Nephron (organoid): ENCODE results near the gene USP15.

Experiments used
- H3K27ac Mint-ChIP-seq, 3 experiments: 2 replicates each; pipeline ENCODE4 v1.8.0; 2020; ENCODE audit warnings: mixed read lengths in 3 of 3, mild to moderate bottlenecking in 2 of 3, moderate library complexity in 1 of 3
- H3K27me3 Mint-ChIP-seq: 2 replicates; pipeline ENCODE4 v1.8.0; 2021; ENCODE audit warnings: low read depth, mild to moderate bottlenecking, moderate library complexity, mixed read lengths
- H3K36me3 Mint-ChIP-seq: 2 replicates; pipeline ENCODE4 v1.8.0; 2020; ENCODE audit warnings: low read depth, mixed read lengths
- H3K4me1 Mint-ChIP-seq: 2 replicates; pipeline ENCODE4 v1.8.0; 2020; ENCODE audit warnings: mixed read lengths
- H3K4me3 Mint-ChIP-seq, 3 experiments: 2 replicates each; pipeline ENCODE4 v1.8.0; 2020; ENCODE audit warnings: mild to moderate bottlenecking in 3 of 3, mixed read lengths in 3 of 3, moderate library complexity in 2 of 3
- H3K9me3 Mint-ChIP-seq: 2 replicates; pipeline ENCODE4 v1.8.0; 2020; ENCODE audit warnings: mixed read lengths
- CTCF ChIP-seq, 3 experiments: fragments of 200-600 bp; sonication (generic); IDR thresholded peaks; one replicate each; pipeline ENCODE4 v1.5.0; 2021; ENCODE audit warnings: antibody characterized with exemption in 3 of 3; ENCODE audit not compliant: unreplicated experiment in 3 of 3

The USP15 gene

DNA sequence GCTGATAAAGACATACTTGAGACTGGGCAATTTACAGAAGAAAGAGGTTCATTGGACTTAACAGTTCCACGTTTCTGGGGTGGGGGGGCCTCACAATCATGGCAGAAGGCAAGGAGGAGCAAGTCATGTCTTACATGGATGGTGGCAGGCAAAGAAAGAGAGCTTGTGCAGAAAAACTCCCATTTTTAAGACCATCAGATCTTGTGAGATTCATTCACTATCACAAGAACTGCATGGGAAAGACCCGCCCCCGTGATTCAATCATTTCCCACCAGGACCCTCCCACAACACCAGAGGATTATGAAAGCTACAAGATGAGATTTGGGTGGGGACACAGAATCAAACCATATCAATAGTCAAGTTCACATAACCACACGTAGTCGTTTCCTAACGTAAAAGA is 85.5 kb downstream of the USP15 start:
- H3K27ac Mint-ChIP-seq: no peak overlapping the region
- TF ChIP-seq CTCF (IDR thresholded peaks at IDR 0.05; ENCODE audit: unreplicated experiment in 3 of 3): no peak
- H3K27me3 Mint-ChIP-seq: no peaks in the 10 kb centered on the region

GRCh38 chr12:62346817-62347216 is 86.6 kb downstream of the USP15 start:
- Mint-ChIP-seq H3K4me3 (no peak overlapping the region), H3K9me3 (peaks cover 21% of the 10 kb centered on the region), H3K27me3 (no peaks in the 10 kb centered on the region), H3K4me1 (no peaks in the 10 kb centered on the region), H3K36me3 (peaks cover 49% of the 10 kb centered on the region), H3K27ac (no peak overlapping the region)
- TF ChIP-seq CTCF (IDR thresholded peaks at IDR 0.05; ENCODE audit: unreplicated experiment in 3 of 3): no peak

More for the DNA sequence above, 85.5 kb downstream of the USP15 start:
- H3K4me1 Mint-ChIP-seq: no peaks in the 10 kb centered on the region
- H3K9me3 Mint-ChIP-seq: peaks cover 29% of the 10 kb centered on the region
- peaks cover 60% of the 10 kb centered on the region for H3K36me3 Mint-ChIP-seq
- H3K4me3 Mint-ChIP-seq: no peak overlapping the region

DNA sequence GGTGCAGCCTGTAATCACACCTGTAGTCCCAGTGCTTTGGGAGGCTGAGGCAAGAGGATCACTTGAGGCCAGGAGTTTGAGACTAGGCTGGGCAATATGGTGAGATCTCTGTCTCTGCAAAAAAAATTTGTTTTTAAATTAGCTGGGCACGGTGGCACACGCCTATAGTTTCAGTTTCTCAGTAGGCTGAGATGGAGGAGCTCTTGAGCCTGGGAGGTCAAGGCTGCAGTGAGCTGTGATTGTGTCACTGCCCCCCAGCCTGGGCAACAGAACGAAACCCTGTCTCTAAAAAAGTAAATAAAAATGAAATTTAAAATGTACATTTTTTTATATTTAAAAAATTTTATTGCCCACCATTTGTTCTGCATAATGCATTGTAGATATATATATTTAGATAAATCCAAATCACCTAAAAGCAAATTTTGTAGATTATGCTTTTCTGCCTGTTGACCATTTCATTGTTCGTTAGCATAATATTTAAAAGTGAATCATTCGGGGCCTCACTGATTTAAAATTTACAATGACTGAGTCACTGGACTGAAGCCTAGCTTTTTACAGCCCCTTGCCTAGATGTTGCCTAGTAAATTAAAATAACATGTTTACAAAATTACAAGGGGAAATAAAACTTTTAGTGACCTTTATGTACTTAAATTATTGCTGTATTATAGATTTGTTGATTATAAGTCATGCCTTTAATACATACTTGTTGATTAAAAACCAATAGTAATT is 87.9 kb downstream of the USP15 start:
- H3K27ac Mint-ChIP-seq: no peak overlapping the region

GRCh38 chr12:62350554-62350953 is 90.3 kb downstream of the USP15 start:
- no peak overlapping the region for H3K4me3 Mint-ChIP-seq
- H3K27ac Mint-ChIP-seq: no peak overlapping the region
- H3K36me3 Mint-ChIP-seq: peaks cover 11% of the 10 kb centered on the region
- H3K9me3 Mint-ChIP-seq: peaks cover 3% of the 10 kb centered on the region
- H3K27me3 Mint-ChIP-seq: no peaks in the 10 kb centered on the region
- no peak for TF ChIP-seq CTCF (IDR thresholded peaks at IDR 0.05; ENCODE audit: unreplicated experiment in 3 of 3)
- H3K4me1 Mint-ChIP-seq: peaks cover 5% of the 10 kb centered on the region

More for the DNA sequence above, 87.9 kb downstream of the USP15 start:
- peaks cover 17% of the 10 kb centered on the region for H3K9me3 Mint-ChIP-seq
- H3K4me3 Mint-ChIP-seq: no peak overlapping the region
- H3K27me3 Mint-ChIP-seq: no peaks in the 10 kb centered on the region
- peaks cover 36% of the 10 kb centered on the region for H3K36me3 Mint-ChIP-seq
- no peak for TF ChIP-seq CTCF (IDR thresholded peaks at IDR 0.05; ENCODE audit: unreplicated experiment in 3 of 3)
- H3K4me1 Mint-ChIP-seq: no peaks in the 10 kb centered on the region

DNA sequence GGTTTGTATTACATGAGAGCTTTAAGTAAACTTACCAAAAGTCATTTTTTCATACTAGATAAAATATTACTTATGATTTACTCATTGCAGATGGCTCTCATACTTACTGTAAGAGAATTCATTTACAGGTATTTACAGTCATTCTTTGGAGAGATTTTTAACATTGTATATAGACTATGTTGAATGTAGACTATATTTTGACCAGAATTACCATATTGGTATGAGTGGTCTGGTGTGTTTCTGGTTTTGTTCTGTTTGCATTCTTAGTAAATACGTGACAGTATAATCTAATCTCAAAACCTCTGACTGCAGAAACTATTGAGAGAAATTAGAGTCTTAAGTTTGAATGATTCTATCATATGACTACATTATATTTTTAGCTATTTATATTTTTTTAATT is 91.1 kb downstream of the USP15 start:
- TF ChIP-seq CTCF (IDR thresholded peaks at IDR 0.05; ENCODE audit: unreplicated experiment in 3 of 3): no peak
- Mint-ChIP-seq H3K4me1 (peaks cover 5% of the 10 kb centered on the region), H3K9me3 (no peaks in the 10 kb centered on the region), H3K4me3 (no peak overlapping the region), H3K27me3 (no peaks in the 10 kb centered on the region), H3K36me3 (peaks cover 6% of the 10 kb centered on the region), H3K27ac (no peak overlapping the region)

GRCh38 chr12:62361048-62361447 is 100.8 kb downstream of the USP15 start:
- Mint-ChIP-seq H3K9me3 (peaks cover 18% of the 10 kb centered on the region), H3K4me1 (no peaks in the 10 kb centered on the region), H3K27me3 (no peaks in the 10 kb centered on the region), H3K4me3 (no peak overlapping the region), H3K36me3 (peaks cover 30% of the 10 kb centered on the region), H3K27ac (no peak overlapping the region)
- no peak for TF ChIP-seq CTCF (IDR thresholded peaks at IDR 0.05; ENCODE audit: unreplicated experiment in 3 of 3)
